GM12878 (cell line): ENCODE data around the gene TMEM151A. TPM values are rescaled to one million over a fixed set of nuclear protein-coding genes. Genes with fewer than 3 reads are reported as not detected.
A peak's percentile ranks its signal among the peaks of the same experiment; 100 is the strongest.

Experiments used
- ATAC-seq: fragments of 200-7000 bp; cut with Tn5 transposase; 3 replicates; pipeline ENCODE4 v1.9.1; 2020; ENCODE audit warnings: mild to moderate bottlenecking, moderate library complexity
- BruUV-seq: library from RNA; stranded (reverse); fragments of 400-500 nt; replicated peaks from 2 replicates; lab custom pipeline; 2021; lab: Mats Ljungman, UMichigan
- CTCF ChIA-PET: fragments of 300-600 bp; sonication (Branson Sonifier 250); formaldehyde crosslinking; extraction: SDS; loops from one replicate; lab custom pipeline; 2021; ENCODE audit warnings: inconsistent platforms; lab: Yijun Ruan, JAX
- POLR2A ChIA-PET: fragments of 350-600 bp; formaldehyde crosslinking; extraction: SDS; loops from one replicate; lab custom pipeline; 2021; ENCODE audit warnings: inconsistent platforms; lab: Charles Lee
- RAD21 ChIA-PET: fragments of 300-600 bp; sonication (Branson Sonifier 250); formaldehyde crosslinking; loops from one replicate; lab custom pipeline; 2023; ENCODE audit warnings: antibody characterized with exemption; ENCODE audit not compliant: unreplicated experiment; lab: Charles Lee
- SMC1A ChIA-PET: fragments of 300-600 bp; sonication (Branson Sonifier 250); formaldehyde crosslinking; loops from one replicate; lab custom pipeline; 2023; ENCODE audit not compliant: unreplicated experiment, uncharacterized antibody; lab: Charles Lee
- DNase-seq: peaks from one replicate; pipeline ENCODE4 v3.0.0-alpha.2; 2011; ENCODE audit warnings: low read depth, low spot score
- FAIRE-seq: peaks from 3 replicates; lab custom pipeline; 2011; peaks lifted over from hg19 to GRCh38; lab: Jason Lieb, UNC
- H2AFZ ChIP-seq: 2 replicates; pipeline ENCODE4 v1.6.0; 2011; ENCODE audit warnings: low read depth, low read length, control low read depth; ENCODE audit not compliant: control insufficient read depth
- H3K27ac ChIP-seq: 2 replicates; pipeline ENCODE4 v1.5.1; 2011; ENCODE audit warnings: control low read depth; ENCODE audit not compliant: control insufficient read depth, insufficient read depth
- H3K27me3 ChIP-seq, 2 experiments: replicated peaks in 1 of 2; 2 replicates each; pipeline versions ENCODE4 v1.6.0 to v1.6.1; 2011; ENCODE audit warnings: low read length in 1 of 2; ENCODE audit not compliant: control insufficient read depth in 2 of 2, insufficient read depth in 2 of 2
- H3K36me3 ChIP-seq, 2 experiments: 2 replicates each; pipeline ENCODE4 v1.5.1; 2011; ENCODE audit warnings: low read length in 1 of 2; ENCODE audit not compliant: control insufficient read depth in 2 of 2, insufficient read depth in 2 of 2
- H3K4me1 ChIP-seq: 2 replicates; pipeline ENCODE4 v1.6.1; 2011; ENCODE audit warnings: mild to moderate bottlenecking, low read length, moderate library complexity, mixed read lengths; ENCODE audit not compliant: control insufficient read depth, insufficient read depth
- H3K4me2 ChIP-seq: 2 replicates; pipeline ENCODE4 v1.6.0; 2011; ENCODE audit warnings: control low read depth; ENCODE audit not compliant: control insufficient read depth, insufficient read depth
- H3K4me3 ChIP-seq: fragments of 200-600 bp; sonication (generic); 2 replicates; pipeline ENCODE4 v1.5.1; 2016
- H3K79me2 ChIP-seq: 2 replicates; pipeline ENCODE4 v1.6.0; 2011; ENCODE audit warnings: low read length; ENCODE audit not compliant: control insufficient read depth, insufficient read depth
- H3K9ac ChIP-seq: 2 replicates; pipeline ENCODE4 v1.8.0; 2011; ENCODE audit warnings: low read length, control low read depth, mixed read lengths; ENCODE audit not compliant: control insufficient read depth, insufficient read depth
- H3K9me3 ChIP-seq: replicated peaks from 3 replicates; pipeline ENCODE4 v1.5.1; 2011; ENCODE audit warnings: mild to moderate bottlenecking, low read length; ENCODE audit not compliant: control insufficient read depth, insufficient read depth
- H4K20me1 ChIP-seq: 2 replicates; pipeline ENCODE4 v1.6.0; 2011; ENCODE audit not compliant: control insufficient read depth, insufficient read depth
- BACH1 ChIP-seq: fragments of 450-650 bp; IDR thresholded peaks from 2 replicates; pipeline ENCODE4 v1.6.1; 2017; ENCODE audit warnings: mild to moderate bottlenecking, borderline replicate concordance
- BCL3 ChIP-seq: IDR thresholded peaks from 2 replicates; pipeline ENCODE4 v1.6.1; 2011; ENCODE audit warnings: borderline replicate concordance, low read depth, mild to moderate bottlenecking, moderate library complexity, low read length; ENCODE audit not compliant: insufficient read depth, poor library complexity, severe bottlenecking
- RFX5 ChIP-seq: IDR thresholded peaks from 2 replicates; pipeline ENCODE4 v1.6.1; 2011; ENCODE audit warnings: low read depth, low read length, improper control_type of control experiment
- TAF1 ChIP-seq: IDR thresholded peaks from 2 replicates; pipeline ENCODE4 v1.6.1; 2011; ENCODE audit warnings: mild to moderate bottlenecking, low read depth, low read length, borderline replicate concordance
- WGBS: methylation state at CpG from one replicate; pipeline ENCODE4 v1.1.6; 2016; ENCODE audit warnings: low lambda C conversion rate; ENCODE audit not compliant: insufficient replicate concordance, insufficient coverage; ENCODE audit errors: missing lambda C conversion rate; 5-methylcytosine and 5-hydroxymethylcytosine counted together
- in situ Hi-C: fragments of 300-500 bp; cut with MboI; formaldehyde crosslinking; loops from 9 replicates; pipeline ENCODE4 v1.14.3; 2018; ENCODE audit warnings: mixed read lengths
- intact Hi-C: fragments of 100-400 bp; cut with micrococcal nuclease; formaldehyde crosslinking; loops from one replicate; pipeline ENCODE4 v1.14.2; 2022; ENCODE audit not compliant: unreplicated experiment
- polyA plus RNA-seq, 11 experiments: library from polyadenylated mRNA; depleted of rRNA in 4 of 11; unstranded in 6 of 11; stranded (reverse) in 5 of 11; fragments of >200 nt; fragmentation: Nextera tagmentation in 4 of 11; fragmentation: Illumina TruSeq in 1 of 11; extraction: Ambion mirVana in 4 of 11; extraction: Trizol in 1 of 11; gene quantifications; 1 replicate in 1 of 11; 2 replicates in 10 of 11; pipeline versions ENCODE4 v1.2.1 to v1.2.3, GENCODE V29; 2011 to 2016; ENCODE audit warnings: inconsistent platforms in 2 of 11, missing spikeins in 2 of 11, low read depth in 1 of 11
- total RNA-seq, 4 experiments: library from RNA; depleted of rRNA in 3 of 4; stranded (reverse); fragments of >200 nt in 3 of 4; fragmentation: Illumina TruSeq in 1 of 4; extraction: Trizol in 1 of 4; gene quantifications; 2 replicates each; pipeline versions ENCODE4 v1.2.1 to v1.2.3, GENCODE V29; 2013 to 2021
- TF ChIP-seq, protein P1 (sequence below), 3 experiments: IDR thresholded peaks in 2 of 3; conservative IDR thresholded peaks in 1 of 3; 2 replicates each; pipeline ENCODE4 v1.5.1; 2011; ENCODE audit warnings: low read depth in 3 of 3, low read length in 3 of 3, mild to moderate bottlenecking in 3 of 3, control low read depth in 2 of 3, moderate library complexity in 2 of 3, inconsistent platforms in 1 of 3, mixed read lengths in 1 of 3; ENCODE audit not compliant: control insufficient read depth in 2 of 3, insufficient read depth in 1 of 3; ENCODE audit errors: extremely low read depth in 1 of 3

TMEM151A gene
- total and polyA plus RNA-seq, 10 of the 15 experiments (the other 5 are each of a cell fraction or from before 2014, with no cell fraction given) = not detected

- CTCF ChIA-PET = interaction anchor here (0.6 kb wide), 1 partner anchor 482 kb away, joined by 3 read pairs; no protein-coding TSS in a partner anchor
- no peak for FAIRE-seq
- in situ Hi-C loops = no loop called here
Observed at GRCh38 chr11:66264383-66264782, 27.3 kb upstream of the TMEM151A start.

DNA sequence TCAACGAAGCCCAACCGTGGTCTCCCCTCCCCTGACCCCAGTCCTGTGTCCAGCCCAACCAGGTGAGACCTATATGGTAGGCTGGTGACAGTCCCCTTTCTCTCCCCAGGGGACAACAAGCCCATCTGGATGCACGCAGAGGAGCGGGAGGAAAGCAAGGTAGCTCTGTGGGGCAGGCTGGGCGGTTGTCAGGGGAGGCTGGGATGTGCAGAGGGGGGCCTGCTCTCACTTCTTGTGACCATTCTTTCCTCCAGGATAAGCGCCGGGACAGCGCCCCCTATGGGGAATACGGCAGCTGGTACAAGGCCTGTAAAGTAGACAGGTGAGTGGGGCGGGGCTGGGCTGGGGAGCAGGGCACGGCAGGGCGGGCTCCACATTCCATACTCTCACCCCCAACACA lies 26.8 kb upstream of the TMEM151A start:
- ChIA-PET RAD21 (no interaction called here), SMC1A (interaction anchor here (0.5 kb wide), 1 partner anchor 169 kb away, joined by 3 read pairs; no protein-coding TSS in a partner anchor), POLR2A (no interaction called here), CTCF (interaction anchor here (0.6 to 0.7 kb wide), 3 partner anchors 19 to 482 kb away, joined by 3 read pairs; partner anchors contain the start of gene YIF1A)
- Histone ChIP-seq H3K36me3 (peaks cover 11 to 33% of the 10 kb centered on the region in 2 experiments), H3K4me3 (no peak overlapping the region), H3K79me2 (peaks cover 14% of the 10 kb centered on the region), H3K4me2 (no peak overlapping the region), H3K4me1 (peaks cover 10% of the 10 kb centered on the region), H2AFZ (no peak overlapping the region), H3K27me3 (no peaks in the 10 kb centered on the region), H3K27ac (no peak overlapping the region), H4K20me1 (no peaks in the 10 kb centered on the region), H3K9ac (no peak overlapping the region), H3K9me3 (no peaks in the 10 kb centered on the region)
- in situ Hi-C loops (no loop called here), intact Hi-C loops (no loop called here)
- FAIRE-seq (no peak), DNase-seq (no peak), ATAC-seq (no peak)
- 79% methylated on average over 12 of the region's 12 CpGs for WGBS
- TF ChIP-seq, protein P1, sequence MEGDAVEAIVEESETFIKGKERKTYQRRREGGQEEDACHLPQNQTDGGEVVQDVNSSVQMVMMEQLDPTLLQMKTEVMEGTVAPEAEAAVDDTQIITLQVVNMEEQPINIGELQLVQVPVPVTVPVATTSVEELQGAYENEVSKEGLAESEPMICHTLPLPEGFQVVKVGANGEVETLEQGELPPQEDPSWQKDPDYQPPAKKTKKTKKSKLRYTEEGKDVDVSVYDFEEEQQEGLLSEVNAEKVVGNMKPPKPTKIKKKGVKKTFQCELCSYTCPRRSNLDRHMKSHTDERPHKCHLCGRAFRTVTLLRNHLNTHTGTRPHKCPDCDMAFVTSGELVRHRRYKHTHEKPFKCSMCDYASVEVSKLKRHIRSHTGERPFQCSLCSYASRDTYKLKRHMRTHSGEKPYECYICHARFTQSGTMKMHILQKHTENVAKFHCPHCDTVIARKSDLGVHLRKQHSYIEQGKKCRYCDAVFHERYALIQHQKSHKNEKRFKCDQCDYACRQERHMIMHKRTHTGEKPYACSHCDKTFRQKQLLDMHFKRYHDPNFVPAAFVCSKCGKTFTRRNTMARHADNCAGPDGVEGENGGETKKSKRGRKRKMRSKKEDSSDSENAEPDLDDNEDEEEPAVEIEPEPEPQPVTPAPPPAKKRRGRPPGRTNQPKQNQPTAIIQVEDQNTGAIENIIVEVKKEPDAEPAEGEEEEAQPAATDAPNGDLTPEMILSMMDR (IDR thresholded peaks at IDR 0.05 in 2 of 3, conservative IDR thresholded peaks at IDR 0.05 in 1 of 3; ENCODE audit: control insufficient read depth in 2 of 3, extremely low read depth in 1 of 3, insufficient read depth in 1 of 3, low read depth in 3 of 3, low read length in 3 of 3) = peak; percentile 8 to 47 (median 38); a peak in 3 of 6 replicates
- no peak for TF ChIP-seq BACH1
- BruUV-seq = no TSS peak

More at GRCh38 chr11:66264383-66264782, 27.3 kb upstream of the TMEM151A start:
- SMC1A ChIA-PET = no interaction called here
- no peak overlapping the region for H3K4me2 ChIP-seq
- DNase-seq = no peak
- no peaks in the 10 kb centered on the region for H4K20me1 ChIP-seq
- TF ChIP-seq RFX5 = no peak
- TF ChIP-seq TAF1 = no peak
- TF ChIP-seq BCL3 = peak; percentile 27
- H3K4me3 ChIP-seq = no peak overlapping the region
- H3K9me3 ChIP-seq = no peaks in the 10 kb centered on the region
- H3K4me1 ChIP-seq = peaks cover 7% of the 10 kb centered on the region
- no peak overlapping the region for H3K27ac ChIP-seq
- peaks cover 11 to 33% of the 10 kb centered on the region in 2 experiments for H3K36me3 ChIP-seq
- no peaks in the 10 kb centered on the region for H3K27me3 ChIP-seq
- POLR2A ChIA-PET = no interaction called here
- intact Hi-C loops = no loop called here
- no peak overlapping the region for H3K9ac ChIP-seq
- H2AFZ ChIP-seq = no peak overlapping the region
- RAD21 ChIA-PET = no interaction called here
- H3K79me2 ChIP-seq = peaks cover 10% of the 10 kb centered on the region
- BruUV-seq = no TSS peak
- ATAC-seq = no peak
- WGBS = 77% methylated on average over 8 of the region's 8 CpGs
